ENCODE results near the gene C16orf78.

The C16orf78 gene

GRCh38 chr16:49362230-49362629 is 11.4 kb upstream of the C16orf78 start:
- in situ Hi-C loops (cut with HindIII; ENCODE audit: low pct_ligation_motif_present, low sequenced_read_pairs), result no loop called here
- Histone ChIP-seq H3K36me3 (replicated peaks) (no peaks in the 10 kb centered on the region), H3K4me3 (ENCODE audit: low read depth, low read length) (no peak overlapping the region), H3K27me3 (replicated peaks) (no peaks in the 10 kb centered on the region), H3K27ac (no peak overlapping the region)
- no peak for DNase-seq
- no peak for TF ChIP-seq CTCF (IDR thresholded peaks at IDR 0.05; ENCODE audit: low read depth, low read length, missing control alignments)

- Histone ChIP-seq H3K4me3 (ENCODE audit: low read depth, low read length) (no peak overlapping the region), H3K27ac (no peak overlapping the region), H3K27me3 (replicated peaks) (no peaks in the 10 kb centered on the region), H3K36me3 (replicated peaks) (no peaks in the 10 kb centered on the region)
- DNase-seq, result no peak
- TF ChIP-seq CTCF (IDR thresholded peaks at IDR 0.05; ENCODE audit: low read depth, low read length, missing control alignments), result no peak
- in situ Hi-C loops (cut with HindIII; ENCODE audit: low pct_ligation_motif_present, low sequenced_read_pairs), result no loop called here
Observed at GRCh38 chr16:49365711-49366509, 7.7 kb upstream of the C16orf78 start.

GRCh38 chr16:49366669-49367068 is 6.9 kb upstream of the C16orf78 start:
- in situ Hi-C loops (cut with HindIII; ENCODE audit: low pct_ligation_motif_present, low sequenced_read_pairs), result no loop called here
- Histone ChIP-seq H3K27me3 (replicated peaks) (no peaks in the 10 kb centered on the region), H3K27ac (no peak overlapping the region), H3K36me3 (replicated peaks) (no peaks in the 10 kb centered on the region), H3K4me3 (ENCODE audit: low read depth, low read length) (no peak overlapping the region)
- no peak for DNase-seq
- TF ChIP-seq CTCF (IDR thresholded peaks at IDR 0.05; ENCODE audit: low read depth, low read length, missing control alignments), result no peak

GRCh38 chr16:49369651-49370611 is 3.7 kb upstream of the C16orf78 start:
- in situ Hi-C loops (cut with HindIII; ENCODE audit: low pct_ligation_motif_present, low sequenced_read_pairs), result no loop called here
- no peak for TF ChIP-seq CTCF (IDR thresholded peaks at IDR 0.05; ENCODE audit: low read depth, low read length, missing control alignments)
- no peak for DNase-seq
- Histone ChIP-seq H3K36me3 (replicated peaks) (no peaks in the 10 kb centered on the region), H3K27ac (no peak overlapping the region), H3K4me3 (ENCODE audit: low read depth, low read length) (no peak overlapping the region), H3K27me3 (replicated peaks) (no peaks in the 10 kb centered on the region)

- no peak overlapping the region for H3K4me3 ChIP-seq (ENCODE audit: low read depth, low read length)
- H3K36me3 ChIP-seq (replicated peaks), result no peaks in the 10 kb centered on the region
- no peak for DNase-seq
- H3K27ac ChIP-seq, result no peak overlapping the region
- in situ Hi-C loops (cut with HindIII; ENCODE audit: low pct_ligation_motif_present, low sequenced_read_pairs), result no loop called here
- no peak for TF ChIP-seq CTCF (IDR thresholded peaks at IDR 0.05; ENCODE audit: low read depth, low read length, missing control alignments)
- no peaks in the 10 kb centered on the region for H3K27me3 ChIP-seq (replicated peaks)
Observed at GRCh38 chr16:49376206-49376605, 2.6 kb downstream of the C16orf78 start.

All from brain microvascular endothelial cell (primary cell).